Kidney (tissue), 14 donors: Measurements from ENCODE around the gene CRHR1. TPM values are rescaled to one million over a fixed set of nuclear protein-coding genes. Genes with fewer than 3 reads are reported as not detected.

Source experiments
- DNase-seq, 5 donors: peaks; one replicate each; pipeline ENCODE4 v3.0.0-alpha.2; 2013 to 2020
- FAIRE-seq: peaks from 2 replicates; lab custom pipeline; 2012; peaks lifted over from hg19 to GRCh38; lab: Jason Lieb, UNC
- H3K27ac ChIP-seq, 2 donors: one replicate each; pipeline ENCODE4 v1.7.0; 2013; ENCODE audit warnings: low read depth in 2 of 2, low read length in 2 of 2, inconsistent platforms in 1 of 2
- H3K27me3 ChIP-seq: one replicate; pipeline ENCODE4 v1.7.1; 2013; ENCODE audit warnings: low read length, inconsistent platforms; ENCODE audit not compliant: control insufficient read depth, insufficient read depth
- H3K36me3 ChIP-seq, 3 donors: one replicate each; pipeline versions ENCODE4 v1.7.0 to v1.7.1; 2013; ENCODE audit warnings: low read length in 3 of 3, control low read depth in 1 of 3, inconsistent platforms in 1 of 3; ENCODE audit not compliant: insufficient read depth in 3 of 3, control insufficient read depth in 2 of 3
- H3K4me1 ChIP-seq, 3 donors: one replicate each; pipeline versions ENCODE4 v1.7.0 to v1.7.1; 2013; ENCODE audit warnings: low read length in 3 of 3, inconsistent platforms in 1 of 3, low read depth in 1 of 3; ENCODE audit not compliant: control insufficient read depth in 2 of 3, insufficient read depth in 2 of 3
- H3K4me3 ChIP-seq, 3 donors: one replicate each; pipeline versions ENCODE4 v1.7.0 to v1.8.1; 2013; ENCODE audit warnings: low read length in 3 of 3, control low read depth in 1 of 3, inconsistent platforms in 1 of 3
- H3K9ac ChIP-seq, 3 donors: one replicate each; pipeline versions ENCODE4 v1.7.0 to v1.7.1; 2013; ENCODE audit warnings: low read length in 3 of 3, control low read depth in 1 of 3, inconsistent platforms in 1 of 3
- H3K9me3 ChIP-seq, 3 donors: one replicate each; pipeline versions ENCODE4 v1.7.0 to v1.7.1; 2013; ENCODE audit warnings: low read length in 3 of 3, control low read depth in 1 of 3, inconsistent platforms in 1 of 3; ENCODE audit not compliant: control insufficient read depth in 2 of 3, insufficient read depth in 1 of 3
- CTCF ChIP-seq: IDR thresholded peaks from 3 replicates; pipeline ENCODE4 v1.5.1; 2012; ENCODE audit warnings: mild to moderate bottlenecking, moderate library complexity, borderline replicate concordance; ENCODE audit not compliant: insufficient read depth; ENCODE audit errors: extremely low read depth
- intact Hi-C: fragments of 100-400 bp; cut with DNase I; formaldehyde crosslinking; loops from one replicate; pipeline ENCODE4 v1.11.1; 2022
- polyA plus RNA-seq: library from polyadenylated mRNA; stranded (reverse); fragments of 350-450 nt; fragmentation: Illumina TruSeq; extraction: RNeasy Lipid Tissue Mini Kit (QIAGEN cat#74804); gene quantifications from one replicate; pipeline ENCODE4 v1.2.3, GENCODE V29; 2014; ENCODE audit warnings: low read depth, low replicate concordance; ENCODE audit not compliant: insufficient read depth
- total RNA-seq: library from RNA; stranded (reverse); fragmentation: NEBNext Ultra II Directional; extraction: Animal tissue kit (Norgen Biotek cat#: 25700); gene quantifications from one replicate; pipeline ENCODE4 v1.2.1, GENCODE V29; 2021
- donor health status: control.
- donor health status: control.
- donor health status: control.
- donor health status: control.
- donor health status: control.
- donor health status: DM: yes; HTN: yes; CAD: no.
- donor health status: Normal renal cell carcinoma (clear cell type).

Gene CRHR1
- total and polyA plus RNA-seq, 2 donors from 2014 or later, result not detected

GRCh38 chr17:45854209-45854608 is 70.1 kb downstream of the CRHR1 start:
- FAIRE-seq (no peak), DNase-seq (no peak)
- Histone ChIP-seq H3K4me1 (no peaks in the 10 kb centered on the region), H3K9me3 (no peaks in the 10 kb centered on the region), H3K36me3 (no peaks in the 10 kb centered on the region), H3K9ac (no peak overlapping the region), H3K27me3 (no peaks in the 10 kb centered on the region), H3K4me3 (no peak overlapping the region), H3K27ac (no peak overlapping the region)
- TF ChIP-seq CTCF, result no peak
- intact Hi-C loops, result no loop called here

GRCh38 chr17:45855691-45856336 is 71.7 kb downstream of the CRHR1 start:
- H3K4me1 ChIP-seq, result no peaks in the 10 kb centered on the region
- TF ChIP-seq CTCF, result no peak
- H3K27ac ChIP-seq, result no peak overlapping the region
- H3K27me3 ChIP-seq, result no peaks in the 10 kb centered on the region
- no peak overlapping the region for H3K4me3 ChIP-seq
- intact Hi-C loops, result no loop called here
- H3K9me3 ChIP-seq, result no peaks in the 10 kb centered on the region
- DNase-seq, result no peak
- H3K36me3 ChIP-seq, result no peaks in the 10 kb centered on the region
- no peak for FAIRE-seq
- no peak overlapping the region for H3K9ac ChIP-seq

GRCh38 chr17:45857977-45858708 is 74.0 kb downstream of the CRHR1 start:
- H3K27me3 ChIP-seq, result no peaks in the 10 kb centered on the region
- no peaks in the 10 kb centered on the region for H3K36me3 ChIP-seq
- no peak overlapping the region for H3K9ac ChIP-seq
- no peak overlapping the region for H3K27ac ChIP-seq
- TF ChIP-seq CTCF, result no peak
- H3K4me1 ChIP-seq, result no peaks in the 10 kb centered on the region
- FAIRE-seq (no peak), DNase-seq (peak in 4 of 5 donors; percentile 56 to 92 (median 86))
- intact Hi-C loops, result no loop called here
- H3K4me3 ChIP-seq, result no peak overlapping the region
- H3K9me3 ChIP-seq, result no peaks in the 10 kb centered on the region
